IPS DF 6.9 (cell line): Measurements from ENCODE around the gene CAPZA1.
A peak's percentile ranks its signal among the peaks of the same experiment; 100 is the strongest.
"Not testable (repeated sequence)": the region's sequence is repeated elsewhere in the genome, so short reads cannot be mapped to it uniquely, and the experiment has no call there.

Experiments
- DNase-seq: peaks from one replicate; pipeline ENCODE4 v3.0.0-alpha.2; 2013; ENCODE audit warnings: low read depth, low spot score
- H3K27ac ChIP-seq: one replicate; pipeline ENCODE4 v1.5.1; 2013; ENCODE audit warnings: low read length, control low read depth
- H3K27me3 ChIP-seq: 2 replicates; pipeline ENCODE4 v1.6.1; 2013; ENCODE audit warnings: mild to moderate bottlenecking, low read length; ENCODE audit not compliant: control insufficient read depth, insufficient read depth
- H3K36me3 ChIP-seq: 2 replicates; pipeline ENCODE4 v1.6.1; 2013; ENCODE audit warnings: low read length; ENCODE audit not compliant: control insufficient read depth, insufficient read depth
- H3K4me1 ChIP-seq: 2 replicates; pipeline ENCODE4 v1.6.1; 2013; ENCODE audit warnings: low read length; ENCODE audit not compliant: control insufficient read depth, insufficient read depth
- H3K4me3 ChIP-seq: 2 replicates; pipeline ENCODE4 v1.5.1; 2013; ENCODE audit warnings: mild to moderate bottlenecking, low read length
- H3K9me3 ChIP-seq: 2 replicates; pipeline ENCODE4 v1.6.1; 2013; ENCODE audit warnings: low read length, inconsistent platforms; ENCODE audit not compliant: control insufficient read depth, insufficient read depth
- WGBS: extraction: QIAGEN DNeasy Blood & Tissue Kit; methylation state at CpG from one replicate; pipeline ENCODE4 v1.1.7; 2013; ENCODE audit warnings: mixed read lengths, missing lambda C conversion rate; ENCODE audit not compliant: insufficient read length, insufficient coverage; 5-methylcytosine and 5-hydroxymethylcytosine counted together

The CAPZA1 gene

DNA sequence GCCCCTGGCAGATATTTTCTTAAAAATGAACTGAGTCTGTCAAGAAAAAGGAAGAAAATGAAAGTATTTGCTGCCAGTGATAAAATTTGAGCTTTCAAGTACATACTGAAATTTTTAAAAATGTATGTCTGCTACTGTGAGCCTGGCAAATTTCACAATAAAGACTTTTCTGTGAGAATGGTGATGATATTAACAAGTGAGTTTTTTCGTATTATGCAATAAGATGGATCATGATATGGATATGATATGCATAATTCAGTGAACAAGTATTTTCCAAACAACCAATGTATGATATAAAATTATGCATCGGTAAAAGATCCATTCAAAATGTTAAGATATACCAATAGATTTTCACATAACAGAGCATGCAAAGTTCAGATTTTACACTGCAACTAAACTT is 16.6 kb upstream of the CAPZA1 start:
- Histone ChIP-seq H3K4me3 (no peak overlapping the region), H3K27me3 (no peaks in the 10 kb centered on the region), H3K36me3 (no peaks in the 10 kb centered on the region; the same call in 1 of the 2 replicates), H3K9me3 (no peaks in the 10 kb centered on the region), H3K4me1 (no peaks in the 10 kb centered on the region), H3K27ac (no peak overlapping the region)
- no CpG with 5 or more reads among the region's 2 CpGs for WGBS
- no peak for DNase-seq

DNA sequence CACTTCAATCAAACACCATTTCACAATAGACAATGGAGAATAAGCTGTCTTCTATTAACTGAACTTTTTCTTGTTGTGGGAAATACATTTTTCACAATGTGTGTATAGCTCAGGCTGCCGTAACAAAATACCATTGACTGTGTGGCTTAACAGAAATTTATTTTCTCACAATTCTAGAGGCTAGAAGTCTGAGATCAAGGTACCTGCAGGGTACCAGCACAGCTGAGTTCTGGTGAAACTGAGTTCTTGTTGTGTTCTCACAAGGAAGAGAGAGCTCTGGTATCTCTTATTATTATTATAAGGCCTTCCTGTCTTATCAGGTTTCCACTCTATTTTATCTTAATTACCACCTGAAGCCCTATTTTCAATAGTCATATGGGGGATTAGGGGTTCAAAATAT is 16.1 kb upstream of the CAPZA1 start:
- WGBS, result no CpG with 5 or more reads among the region's 1 CpG
- Histone ChIP-seq H3K4me3 (no peak overlapping the region), H3K9me3 (no peaks in the 10 kb centered on the region), H3K36me3 (no peaks in the 10 kb centered on the region; the same call in 1 of the 2 replicates), H3K27me3 (no peaks in the 10 kb centered on the region), H3K4me1 (no peaks in the 10 kb centered on the region), H3K27ac (no peak overlapping the region)
- DNase-seq, result no peak

GRCh38 chr1:112605633-112606327 is 13.9 kb upstream of the CAPZA1 start:
- no peak for DNase-seq
- Histone ChIP-seq H3K4me3 (no peak overlapping the region), H3K9me3 (no peaks in the 10 kb centered on the region), H3K27me3 (no peaks in the 10 kb centered on the region), H3K27ac (no peak overlapping the region), H3K36me3 (no peaks in the 10 kb centered on the region; the same call in 1 of the 2 replicates), H3K4me1 (no peaks in the 10 kb centered on the region)
- WGBS, result no CpG with 5 or more reads among the region's 4 CpGs

GRCh38 chr1:112614460-112615065 is 5.1 kb upstream of the CAPZA1 start:
- peaks cover 4% of the 10 kb centered on the region; the same call in 1 of the 2 replicates for H3K36me3 ChIP-seq

DNA sequence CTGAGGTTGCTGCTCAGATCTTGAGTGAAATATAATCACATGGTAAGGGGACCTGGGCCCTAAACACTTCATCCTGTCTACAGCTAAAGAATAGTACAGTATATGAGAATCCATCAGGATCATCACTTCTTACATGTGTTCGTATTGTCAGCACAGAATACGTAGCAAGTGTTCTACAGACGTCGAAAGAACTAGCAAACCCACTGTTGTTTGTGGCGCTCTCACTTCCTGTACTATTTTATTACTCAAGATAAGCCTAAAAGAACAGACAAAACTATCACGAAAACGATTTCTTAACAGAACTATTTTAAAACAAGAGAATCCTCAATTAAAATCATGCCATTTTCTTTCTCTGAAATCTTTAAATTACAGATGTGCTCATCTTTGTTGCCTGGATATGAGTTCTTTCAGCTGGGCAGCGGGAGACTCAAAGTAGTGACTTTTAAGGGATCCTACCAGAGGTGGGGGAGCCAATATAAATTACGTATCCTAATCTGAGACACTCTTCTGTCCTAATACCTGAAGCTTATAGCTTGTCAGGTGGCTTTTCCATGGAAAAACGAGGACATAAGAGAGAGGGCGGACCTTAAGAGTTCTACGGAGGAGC is 1.4 kb upstream of the CAPZA1 start:
- peak overlapping the region; percentile 100 for H3K4me3 ChIP-seq
- DNase-seq, result no peak
- no peak overlapping the region for H3K27ac ChIP-seq
- no peaks in the 10 kb centered on the region; the same call in 1 of the 2 replicates for H3K36me3 ChIP-seq
- H3K27me3 ChIP-seq, result no peaks in the 10 kb centered on the region
- WGBS, result no CpG with 5 or more reads among the region's 12 CpGs
- H3K4me1 ChIP-seq, result no peaks in the 10 kb centered on the region; the same call in 1 of the 2 replicates
- H3K9me3 ChIP-seq, result no peaks in the 10 kb centered on the region

More at GRCh38 chr1:112614460-112615065, 5.1 kb upstream of the CAPZA1 start:
- no CpG with 5 or more reads among the region's 6 CpGs for WGBS
- Histone ChIP-seq H3K27me3 (no peaks in the 10 kb centered on the region), H3K4me3 (no peak overlapping the region), H3K27ac (no peak overlapping the region), H3K4me1 (no peaks in the 10 kb centered on the region; the same call in 1 of the 2 replicates), H3K9me3 (no peaks in the 10 kb centered on the region)
- no peak for DNase-seq

- no peak for DNase-seq
- Histone ChIP-seq H3K4me1 (no peaks in the 10 kb centered on the region; the same call in 1 of the 2 replicates), H3K27ac (peak within 1 kb of the TSS; percentile 12), H3K4me3 (peak within 1 kb of the TSS; percentile 100), H3K36me3 (no peaks in the 10 kb centered on the region; the same call in 1 of the 2 replicates), H3K27me3 (no peaks in the 10 kb centered on the region), H3K9me3 (no peaks in the 10 kb centered on the region)
- WGBS, result no CpG with 5 or more reads among the region's 48 CpGs
These were observed 713 bp upstream of the CAPZA1 start, which contains the start of gene ST7L for GRCh38 chr1:112618721-112619517. TSS of gene ST7L (minus strand) at chr1:112619141. CDS start at chr1:112619113, 28 bp downstream.

GRCh38 chr1:112620377-112620695 is 704 bp downstream of the CAPZA1 start:
- WGBS, result no CpG with 5 or more reads among the region's 6 CpGs
- H3K27ac ChIP-seq, result no peak overlapping the region

GRCh38 chr1:112624493-112624892 is 4.9 kb downstream of the CAPZA1 start:
- WGBS, result no CpG with 5 or more reads among the region's 5 CpGs
- not testable (repeated sequence) for H3K36me3 ChIP-seq, H3K9me3 ChIP-seq, H3K27me3 ChIP-seq, DNase-seq, H3K27ac ChIP-seq, H3K4me1 ChIP-seq, H3K4me3 ChIP-seq

More at GRCh38 chr1:112620377-112620695, 704 bp downstream of the CAPZA1 start:
- Histone ChIP-seq H3K4me1 (no peaks in the 10 kb centered on the region; the same call in 1 of the 2 replicates), H3K36me3 (no peaks in the 10 kb centered on the region; the same call in 1 of the 2 replicates), H3K27me3 (no peaks in the 10 kb centered on the region), H3K4me3 (peak overlapping the region; percentile 100; the same call in 1 of the 2 replicates), H3K9me3 (no peaks in the 10 kb centered on the region)
- DNase-seq, result no peak

GRCh38 chr1:112625696-112626095 is 6.1 kb downstream of the CAPZA1 start:
- H3K36me3 ChIP-seq, result no peaks in the 10 kb centered on the region
- no peak overlapping the region for H3K27ac ChIP-seq
- no CpG with 5 or more reads among the region's 2 CpGs for WGBS
- no peaks in the 10 kb centered on the region for H3K27me3 ChIP-seq
- no peak overlapping the region for H3K4me3 ChIP-seq
- no peaks in the 10 kb centered on the region for H3K4me1 ChIP-seq
- no peaks in the 10 kb centered on the region for H3K9me3 ChIP-seq
- DNase-seq, result no peak

GRCh38 chr1:112626193-112626592 is 6.6 kb downstream of the CAPZA1 start:
- Histone ChIP-seq H3K9me3 (no peaks in the 10 kb centered on the region), H3K27me3 (no peaks in the 10 kb centered on the region), H3K36me3 (no peaks in the 10 kb centered on the region), H3K4me1 (no peaks in the 10 kb centered on the region), H3K27ac (no peak overlapping the region), H3K4me3 (no peak overlapping the region)
- WGBS, result no CpG with 5 or more reads among the region's 5 CpGs
- DNase-seq, result no peak
